GM13976 (cell line): ENCODE results near the gene HACD1.

Experiments used
- DNase-seq: peaks from one replicate; pipeline ENCODE4 v3.0.0; 2012; ENCODE audit warnings: low spot score
- in situ Hi-C: fragments of 300-500 bp; cut with MboI; formaldehyde crosslinking; loops from one replicate; pipeline ENCODE4 v1.12.0; 2022; ENCODE audit warnings: low sequenced_read_pairs, mixed read lengths, inconsistent platforms; ENCODE audit not compliant: unreplicated experiment
- TF ChIP-seq, protein P1 (sequence below): IDR thresholded peaks from 2 replicates; pipeline ENCODE4 v1.5.1; 2012; ENCODE audit warnings: borderline replicate concordance, mild to moderate bottlenecking; ENCODE audit not compliant: insufficient read depth; ENCODE audit errors: extremely low read depth, missing control alignments, control extremely low read depth

HACD1 gene, protein sequence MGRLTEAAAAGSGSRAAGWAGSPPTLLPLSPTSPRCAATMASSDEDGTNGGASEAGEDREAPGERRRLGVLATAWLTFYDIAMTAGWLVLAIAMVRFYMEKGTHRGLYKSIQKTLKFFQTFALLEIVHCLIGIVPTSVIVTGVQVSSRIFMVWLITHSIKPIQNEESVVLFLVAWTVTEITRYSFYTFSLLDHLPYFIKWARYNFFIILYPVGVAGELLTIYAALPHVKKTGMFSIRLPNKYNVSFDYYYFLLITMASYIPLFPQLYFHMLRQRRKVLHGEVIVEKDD

DNA sequence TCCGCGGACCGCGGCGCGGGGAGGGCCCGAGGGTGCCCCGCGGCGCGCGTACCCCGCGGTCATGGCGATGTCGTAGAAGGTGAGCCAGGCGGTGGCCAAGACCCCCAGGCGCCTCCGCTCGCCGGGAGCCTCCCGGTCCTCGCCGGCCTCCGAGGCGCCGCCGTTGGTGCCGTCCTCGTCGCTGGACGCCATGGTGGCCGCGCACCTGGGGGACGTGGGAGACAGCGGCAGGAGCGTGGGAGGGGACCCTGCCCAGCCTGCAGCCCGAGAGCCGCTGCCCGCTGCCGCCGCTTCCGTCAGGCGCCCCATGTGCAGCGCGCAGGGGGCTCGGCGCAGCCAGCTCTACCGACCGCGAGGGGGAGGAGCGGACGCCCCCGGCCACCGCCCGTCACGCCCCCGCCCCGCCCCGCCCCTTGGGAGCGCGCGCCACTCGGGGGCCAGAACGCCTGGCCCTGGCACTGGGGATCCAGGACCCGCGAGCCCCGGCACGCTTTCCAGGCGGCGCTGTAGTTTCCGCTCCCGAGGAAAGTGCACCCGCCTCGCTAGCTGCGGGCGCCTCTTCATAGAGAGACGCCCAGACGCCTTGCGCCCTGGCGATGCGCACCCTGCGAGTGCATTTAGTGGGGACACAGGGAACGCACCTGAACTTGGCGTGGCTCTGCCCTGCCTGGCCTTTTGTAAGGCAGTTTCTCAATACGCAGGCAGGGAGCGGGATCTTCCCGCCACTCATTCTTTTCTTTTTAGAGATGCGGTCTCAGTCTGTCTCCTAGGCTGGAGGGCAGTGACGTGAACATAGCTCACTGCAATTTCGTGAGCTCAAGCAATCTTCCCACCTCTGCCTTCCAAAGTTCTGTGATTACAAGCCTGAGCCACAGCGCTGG lies at the start of gene HACD1:
Gene HACD1, minus strand, starts transcription at position 344 of the 881 bp plus-strand sequence. Its CDS starts 35 bp downstream, at position 309.
- TF ChIP-seq, protein P1, sequence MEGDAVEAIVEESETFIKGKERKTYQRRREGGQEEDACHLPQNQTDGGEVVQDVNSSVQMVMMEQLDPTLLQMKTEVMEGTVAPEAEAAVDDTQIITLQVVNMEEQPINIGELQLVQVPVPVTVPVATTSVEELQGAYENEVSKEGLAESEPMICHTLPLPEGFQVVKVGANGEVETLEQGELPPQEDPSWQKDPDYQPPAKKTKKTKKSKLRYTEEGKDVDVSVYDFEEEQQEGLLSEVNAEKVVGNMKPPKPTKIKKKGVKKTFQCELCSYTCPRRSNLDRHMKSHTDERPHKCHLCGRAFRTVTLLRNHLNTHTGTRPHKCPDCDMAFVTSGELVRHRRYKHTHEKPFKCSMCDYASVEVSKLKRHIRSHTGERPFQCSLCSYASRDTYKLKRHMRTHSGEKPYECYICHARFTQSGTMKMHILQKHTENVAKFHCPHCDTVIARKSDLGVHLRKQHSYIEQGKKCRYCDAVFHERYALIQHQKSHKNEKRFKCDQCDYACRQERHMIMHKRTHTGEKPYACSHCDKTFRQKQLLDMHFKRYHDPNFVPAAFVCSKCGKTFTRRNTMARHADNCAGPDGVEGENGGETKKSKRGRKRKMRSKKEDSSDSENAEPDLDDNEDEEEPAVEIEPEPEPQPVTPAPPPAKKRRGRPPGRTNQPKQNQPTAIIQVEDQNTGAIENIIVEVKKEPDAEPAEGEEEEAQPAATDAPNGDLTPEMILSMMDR, result no peak
- DNase-seq, result peak; percentile 73
- in situ Hi-C loops, result loop anchor here (25.0 kb wide), 2 partner anchors 495 to 620 kb away; no protein-coding TSS in a partner anchor

DNA sequence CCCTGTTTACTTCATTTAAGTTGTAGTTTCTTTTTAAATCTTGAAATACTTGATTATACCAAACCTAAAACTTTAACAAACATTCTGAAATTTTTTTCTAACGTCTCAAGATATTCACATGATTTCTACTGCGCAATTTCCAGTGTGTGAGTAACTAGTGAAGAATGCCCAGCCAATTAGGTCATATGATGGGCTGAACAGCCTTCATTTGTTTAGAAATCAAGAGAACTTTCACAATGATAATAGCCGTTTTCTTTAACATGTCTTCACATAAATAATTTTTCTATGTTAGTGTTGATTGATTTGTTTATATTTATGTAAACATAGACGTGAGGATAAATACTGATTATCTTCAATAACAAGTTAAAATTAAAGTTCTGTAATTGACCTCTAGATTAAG lies 48.6 kb upstream of the HACD1 start:
- TF ChIP-seq, protein P1, result no peak
- no peak for DNase-seq
- in situ Hi-C loops, result no loop called here

DNA sequence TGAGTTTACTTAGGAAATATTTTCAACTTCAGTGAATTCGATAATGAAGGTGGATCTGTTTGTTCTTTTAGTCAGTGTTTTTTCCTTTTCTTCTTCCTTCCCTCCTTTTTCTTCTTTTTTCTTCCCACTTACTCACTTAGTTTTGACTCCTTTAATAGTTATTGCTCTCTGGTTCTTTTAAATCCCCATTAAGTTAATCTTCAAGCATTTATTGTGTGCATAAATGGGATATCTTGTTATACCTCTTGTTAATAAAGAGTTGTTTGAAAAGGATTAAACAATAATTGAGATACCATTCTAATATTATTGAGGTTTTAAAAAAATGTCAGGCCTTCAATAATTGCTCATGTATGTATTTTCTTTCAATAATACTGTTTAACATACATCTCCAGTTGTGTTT lies 46.3 kb upstream of the HACD1 start:
- TF ChIP-seq, protein P1, result no peak
- DNase-seq, result no peak
- in situ Hi-C loops, result no loop called here

DNA sequence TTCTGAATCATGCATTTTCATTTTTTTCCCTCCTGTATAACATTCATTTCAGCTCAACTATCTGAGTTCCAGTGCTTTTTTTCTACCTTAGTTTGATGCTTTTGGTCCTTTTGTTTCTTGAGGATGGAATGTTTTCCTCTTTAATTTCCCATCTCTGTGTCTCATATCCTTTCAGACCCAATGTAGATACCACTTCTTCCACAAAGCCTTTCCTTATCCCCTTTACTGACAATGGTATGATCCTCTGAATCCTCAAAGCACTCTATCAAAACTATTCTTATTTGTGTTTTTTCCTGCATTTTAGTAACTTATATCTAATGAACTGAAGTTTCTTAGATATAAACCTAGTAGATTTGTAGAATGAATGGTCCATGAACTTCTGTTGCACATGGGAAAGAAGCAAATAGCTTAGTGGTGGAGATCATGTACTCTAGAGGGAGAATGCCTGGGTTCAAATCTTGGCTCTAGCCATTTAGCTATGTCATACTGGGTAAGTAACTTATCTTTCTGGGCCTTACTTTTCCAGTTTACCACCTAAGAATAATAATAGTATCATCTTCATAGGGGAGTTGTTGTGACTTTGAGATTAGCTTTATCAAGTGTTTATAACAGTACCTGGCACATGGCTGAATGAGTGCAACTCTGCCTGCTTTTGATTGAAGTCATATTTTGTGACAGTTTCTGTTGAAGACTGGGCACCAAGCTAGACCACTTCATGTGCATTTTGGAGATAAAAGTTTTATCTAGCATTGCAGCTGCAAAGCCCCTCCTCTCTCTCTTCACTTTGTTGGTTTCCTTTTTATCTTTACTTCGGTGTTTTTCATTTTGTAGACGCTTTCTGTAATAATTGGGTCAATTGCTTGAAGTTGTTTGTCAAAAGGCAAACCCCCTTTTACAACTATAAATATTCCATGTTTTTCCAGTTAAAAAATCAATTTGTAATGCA lies 45.3 kb upstream of the HACD1 start:
- TF ChIP-seq, protein P1, result no peak
- in situ Hi-C loops, result no loop called here
- no peak for DNase-seq

DNA sequence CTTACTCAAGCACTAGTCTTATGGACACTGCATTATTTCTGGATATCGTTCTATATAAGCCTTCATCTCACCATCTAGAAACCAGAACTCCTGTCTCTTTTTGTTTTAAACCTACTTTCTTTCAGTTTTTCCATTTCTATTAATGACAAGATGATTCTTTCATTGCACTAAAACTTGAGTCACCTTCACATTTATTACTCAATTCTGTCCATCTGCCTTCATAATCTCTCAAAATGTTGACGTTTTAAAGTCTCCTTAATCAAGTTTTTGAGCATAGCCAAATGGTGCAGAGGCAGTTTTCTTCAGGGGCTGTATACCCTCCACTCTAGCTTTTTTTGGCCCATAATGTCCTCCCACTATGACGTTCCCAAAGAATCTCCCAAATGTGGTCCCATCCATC lies 44.3 kb upstream of the HACD1 start:
- TF ChIP-seq, protein P1, result no peak
- in situ Hi-C loops, result no loop called here
- no peak for DNase-seq

DNA sequence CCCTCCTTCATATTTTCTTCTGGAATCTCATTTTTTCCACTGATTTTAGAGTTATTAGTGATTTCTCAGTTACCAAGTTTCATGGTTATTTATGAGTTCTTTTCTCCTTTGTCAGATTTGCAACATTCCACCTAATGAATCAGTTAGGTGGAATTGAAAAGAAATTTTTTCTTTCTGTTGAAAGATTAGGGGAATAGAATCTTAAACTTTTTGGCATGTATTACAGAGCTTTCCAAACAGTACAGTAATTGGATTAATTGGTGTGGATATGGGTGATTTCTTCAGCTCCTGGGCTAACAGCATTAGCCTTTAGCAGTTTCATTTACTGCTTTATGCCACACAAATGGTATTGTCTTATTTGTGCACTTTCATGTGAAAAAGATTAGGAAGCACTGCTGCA lies 43.7 kb upstream of the HACD1 start:
- in situ Hi-C loops, result no loop called here
- no peak for DNase-seq
- TF ChIP-seq, protein P1, result no peak
